ENCODE measurements around the gene RC3H1.
"Not testable (repeated sequence)": the region's sequence is repeated elsewhere in the genome, so short reads cannot be mapped to it uniquely, and the experiment has no call there.

RC3H1 gene

GRCh38 chr1:173946380-173946921 is 75.7 kb downstream of the RC3H1 start:
- DNase-seq (ENCODE audit: extremely low spot score): no peak
- CTCF ChIA-PET: interaction anchor here (1.5 kb wide), 1 partner anchor 24 kb away, joined by 3 read pairs; no protein-coding TSS in a partner anchor
- no peak for TF ChIP-seq CTCF (IDR thresholded peaks at IDR 0.05; ENCODE audit: control extremely low read depth, extremely low read depth, low read depth, missing control alignments)
- POLR2A ChIA-PET: no interaction called here

GRCh38 chr1:173937062-173937461 is 85.1 kb downstream of the RC3H1 start:
- POLR2A ChIA-PET: no interaction called here
- CTCF ChIA-PET: interaction anchor here (1.4 kb wide), 1 partner anchor 1195 kb away, joined by 4 read pairs; no protein-coding TSS in a partner anchor
- TF ChIP-seq CTCF (IDR thresholded peaks at IDR 0.05; ENCODE audit: control extremely low read depth, extremely low read depth, low read depth, missing control alignments): no peak
- DNase-seq (ENCODE audit: extremely low spot score): peak; percentile 27

GRCh38 chr1:173934440-173934839 is 87.7 kb downstream of the RC3H1 start:
- POLR2A ChIA-PET: no interaction called here
- CTCF ChIA-PET: interaction anchor here (0.9 to 1.9 kb wide), 3 partner anchors 19 to 275 kb away, joined by 3 to 4 read pairs (median 3); no protein-coding TSS in a partner anchor
- DNase-seq (ENCODE audit: extremely low spot score): no peak
- TF ChIP-seq CTCF (IDR thresholded peaks at IDR 0.05; ENCODE audit: control extremely low read depth, extremely low read depth, low read depth, missing control alignments): no peak

- DNase-seq (ENCODE audit: extremely low spot score); CTCF ChIA-PET: not testable (repeated sequence)
- POLR2A ChIA-PET: interaction anchor here (0.7 kb wide), 1 partner anchor 79 kb away, joined by 6 read pairs; no protein-coding TSS in a partner anchor
These were observed 91.6 kb downstream of the RC3H1 start for GRCh38 chr1:173930541-173930940.

GRCh38 chr1:173925306-173926242 is 96.6 kb downstream of the RC3H1 start:
- POLR2A ChIA-PET: no interaction called here
- CTCF ChIA-PET: interaction anchor here (1.3 kb wide), 2 partner anchors 12 to 1183 kb away, joined by 3 read pairs; no protein-coding TSS in a partner anchor
- no peak for TF ChIP-seq CTCF (IDR thresholded peaks at IDR 0.05; ENCODE audit: control extremely low read depth, extremely low read depth, low read depth, missing control alignments)
- no peak for DNase-seq (ENCODE audit: extremely low spot score)

- no peak for TF ChIP-seq CTCF (IDR thresholded peaks at IDR 0.05; ENCODE audit: control extremely low read depth, extremely low read depth, low read depth, missing control alignments)
- no peak for DNase-seq (ENCODE audit: extremely low spot score)
- ChIA-PET POLR2A (no interaction called here), CTCF (no interaction called here)
These were observed 101.3 kb downstream of the RC3H1 start for GRCh38 chr1:173920861-173921260.

Measured in GM10248 (cell line).